HG02852 (cell line): ENCODE results near the gene SHANK3.

Source experiments
- ATAC-seq: cut with Tn5 transposase; IDR thresholded peaks from one replicate; pipeline ENCODE4 v1.9.1; 2021; ENCODE audit warnings: mild to moderate bottlenecking, moderate library complexity; ENCODE audit not compliant: unreplicated experiment

SHANK3 gene

GRCh38 chr22:50677493-50678217 is 5.0 kb downstream of the SHANK3 start:
- ATAC-seq: no peak

GRCh38 chr22:50678218-50678650 is 5.6 kb downstream of the SHANK3 start:
- no peak for ATAC-seq

DNA sequence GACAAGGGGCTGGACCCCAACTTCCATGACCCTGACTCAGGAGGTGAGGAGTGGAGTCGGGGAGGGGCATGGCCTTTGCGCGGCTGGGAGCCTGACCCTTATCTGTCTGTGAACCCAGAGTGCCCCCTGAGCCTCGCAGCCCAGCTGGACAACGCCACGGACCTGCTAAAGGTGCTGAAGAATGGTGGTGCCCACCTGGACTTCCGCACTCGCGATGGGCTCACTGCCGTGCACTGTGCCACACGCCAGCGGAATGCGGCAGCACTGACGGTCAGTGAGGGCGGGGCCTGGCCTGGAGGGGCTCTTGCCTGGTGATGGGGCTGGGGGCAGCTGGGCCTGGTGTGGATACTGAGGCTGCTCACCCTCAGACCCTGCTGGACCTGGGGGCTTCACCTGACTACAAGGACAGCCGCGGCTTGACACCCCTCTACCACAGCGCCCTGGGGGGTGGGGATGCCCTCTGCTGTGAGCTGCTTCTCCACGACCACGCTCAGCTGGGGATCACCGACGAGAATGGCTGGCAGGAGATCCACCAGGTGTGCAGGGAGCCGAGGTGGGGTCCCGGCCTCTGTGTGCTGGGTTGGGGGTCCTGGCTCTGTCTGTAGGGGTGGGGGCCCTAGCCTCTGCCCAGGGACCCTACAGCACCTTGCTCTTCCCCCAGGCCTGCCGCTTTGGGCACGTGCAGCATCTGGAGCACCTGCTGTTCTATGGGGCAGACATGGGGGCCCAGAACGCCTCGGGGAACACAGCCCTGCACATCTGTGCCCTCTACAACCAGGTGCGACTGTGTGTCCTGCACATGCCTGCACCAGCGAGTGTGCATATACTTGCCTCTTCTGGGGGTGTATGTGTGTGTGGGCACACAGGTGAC is 6.3 kb downstream of the SHANK3 start:
- no peak for ATAC-seq

GRCh38 chr22:50683086-50683993 is 10.7 kb downstream of the SHANK3 start:
- ATAC-seq: no peak

DNA sequence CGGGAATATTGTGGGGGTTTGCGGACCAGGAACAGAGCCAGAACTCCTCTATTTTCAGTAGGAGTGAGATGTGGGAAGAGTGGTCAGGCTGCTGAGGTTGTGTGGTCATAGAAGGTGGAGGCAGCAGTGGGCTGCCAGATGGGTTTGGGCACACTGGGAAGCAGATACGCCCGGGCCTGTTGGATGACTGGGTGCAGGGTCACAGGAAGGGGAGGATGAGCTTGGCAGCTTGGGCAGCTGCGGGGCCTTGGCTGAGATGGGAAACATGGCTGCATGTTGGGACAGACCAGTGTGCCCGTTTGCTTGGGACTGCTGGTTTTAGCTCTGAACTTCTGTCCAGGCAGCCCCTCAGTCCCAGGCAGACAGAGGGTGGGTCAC is 11.4 kb downstream of the SHANK3 start:
- ATAC-seq: no peak

DNA sequence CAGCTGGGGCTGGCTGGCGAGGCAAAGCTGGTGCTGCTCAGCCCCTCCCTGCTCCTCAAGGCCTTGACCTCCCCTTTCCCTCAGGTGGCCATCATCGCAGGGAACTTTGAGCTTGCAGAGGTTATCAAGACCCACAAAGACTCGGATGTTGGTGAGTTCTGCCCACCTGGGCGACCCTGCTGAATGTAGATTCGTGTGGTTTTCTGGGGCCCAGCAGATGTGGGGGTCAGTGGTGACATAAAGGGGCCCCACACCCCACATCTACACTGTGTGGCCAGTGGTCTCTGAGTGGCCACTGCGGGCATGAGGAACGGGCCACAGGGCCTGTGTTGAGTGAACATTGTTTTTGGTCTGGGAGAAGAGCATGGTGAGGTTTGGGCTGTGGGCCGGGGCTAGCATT is 11.9 kb downstream of the SHANK3 start:
- no peak for ATAC-seq

GRCh38 chr22:50684986-50685385 is 12.4 kb downstream of the SHANK3 start:
- ATAC-seq: no peak

DNA sequence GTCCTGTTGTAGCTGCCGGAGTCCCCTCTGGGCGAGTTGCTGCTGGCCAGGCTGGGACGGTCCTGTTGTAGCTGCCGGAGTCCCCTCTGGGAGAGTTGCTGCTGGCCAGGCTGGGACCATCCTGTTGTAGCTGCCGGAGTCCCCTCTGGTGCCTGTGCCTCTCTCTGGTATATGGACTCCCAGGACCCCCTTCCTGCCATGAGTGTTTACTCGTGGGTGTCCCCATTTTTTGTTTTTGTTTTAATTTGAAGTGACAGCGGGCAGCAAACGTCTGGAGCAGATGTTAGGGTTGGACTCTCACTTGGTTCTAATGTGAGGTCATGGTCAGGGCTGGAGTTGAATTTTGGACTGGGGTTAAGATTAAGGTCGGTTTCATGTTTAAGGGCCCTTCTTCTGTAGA is 14.2 kb downstream of the SHANK3 start:
- ATAC-seq: no peak

DNA sequence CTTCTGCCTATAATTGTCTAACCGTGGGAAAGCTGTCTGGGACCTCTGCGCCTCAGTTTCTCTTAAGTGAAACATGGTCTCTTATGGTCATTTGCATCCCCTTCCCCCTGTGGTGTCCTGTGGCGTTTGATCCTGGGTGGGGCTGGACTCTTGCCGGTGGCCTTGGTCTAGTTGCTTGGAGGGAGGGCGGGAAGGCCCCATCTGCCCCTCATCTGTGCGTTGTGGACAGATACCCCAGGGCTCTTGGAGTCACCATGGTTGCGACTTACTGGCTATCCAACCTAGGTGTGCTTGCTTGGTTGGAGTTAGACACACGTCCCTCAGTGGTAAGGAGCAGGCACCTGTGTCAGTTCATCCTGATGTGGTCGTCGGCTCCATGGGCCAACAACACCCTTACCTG is 15.2 kb downstream of the SHANK3 start:
- ATAC-seq: no peak

GRCh38 chr22:50688448-50688847 is 15.8 kb downstream of the SHANK3 start:
- ATAC-seq: no peak

DNA sequence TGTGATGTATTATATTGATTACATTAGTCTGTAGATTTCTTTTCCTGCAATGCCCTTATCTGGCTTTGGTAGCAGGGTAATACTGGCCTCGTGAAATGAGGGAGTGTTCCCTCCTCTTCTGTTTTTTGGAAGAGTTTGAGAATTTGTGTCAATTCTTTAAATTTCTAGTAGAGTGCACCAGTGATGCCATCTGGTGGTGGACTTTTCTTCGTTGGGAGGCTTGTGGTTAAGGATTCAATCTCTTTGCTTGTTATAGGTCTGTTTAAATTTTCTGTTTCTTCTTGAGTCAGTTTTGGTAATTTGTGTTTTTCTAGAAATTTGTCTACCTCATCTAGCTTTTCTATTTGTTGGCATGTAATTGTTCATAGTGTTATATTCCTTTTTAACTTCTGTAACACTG is 18.9 kb downstream of the SHANK3 start:
- ATAC-seq: no peak

- ATAC-seq: no peak
These were observed 20.8 kb downstream of the SHANK3 start for GRCh38 chr22:50693462-50693861.

- ATAC-seq: no peak
These were observed 21.5 kb downstream of the SHANK3 start for GRCh38 chr22:50694099-50694605.

- ATAC-seq: no peak
These were observed 22.3 kb downstream of the SHANK3 start for GRCh38 chr22:50694766-50695420.

- no peak for ATAC-seq
These were observed 23.0 kb downstream of the SHANK3 start for GRCh38 chr22:50695421-50696250.

GRCh38 chr22:50696251-50696798 is 23.7 kb downstream of the SHANK3 start:
- ATAC-seq: no peak

DNA sequence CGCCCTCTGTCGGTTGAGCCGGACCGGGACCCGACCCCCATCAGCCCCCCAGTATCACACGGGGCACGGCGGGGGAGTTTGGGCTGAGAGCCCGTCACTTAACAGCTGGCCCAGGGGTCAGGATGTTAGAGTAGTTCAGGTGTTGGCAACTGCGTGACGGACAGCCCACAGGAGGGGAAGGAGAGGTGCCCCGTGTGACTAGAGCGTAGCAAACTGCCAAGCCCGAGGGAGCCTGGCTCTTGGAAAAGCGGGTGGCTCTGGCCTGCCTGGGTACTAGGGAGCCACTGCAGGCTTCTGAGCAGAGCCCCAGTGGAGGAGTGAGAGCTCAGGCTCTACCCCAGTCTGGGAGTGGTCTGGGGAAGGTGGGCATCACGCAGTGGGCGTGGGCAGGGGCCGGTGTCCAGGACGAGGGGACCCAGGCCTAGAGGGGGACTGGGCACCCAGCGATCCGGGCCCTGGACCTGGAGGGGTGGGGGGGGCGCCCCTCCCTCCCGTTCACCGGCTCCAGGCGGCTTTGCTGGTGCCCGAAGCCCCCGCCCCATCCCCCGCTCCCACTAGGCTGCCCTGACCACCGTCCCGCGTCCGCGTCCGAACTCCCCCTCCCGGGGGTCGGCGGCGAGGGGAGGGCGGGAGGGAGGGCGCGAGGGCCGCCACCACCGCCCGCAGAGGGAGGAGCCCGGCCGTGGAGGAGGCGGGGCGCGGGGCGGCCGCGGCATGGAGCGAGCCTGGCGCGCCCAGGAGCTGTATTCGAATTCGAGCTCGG is 24.4 kb downstream of the SHANK3 start:
- ATAC-seq: no peak

DNA sequence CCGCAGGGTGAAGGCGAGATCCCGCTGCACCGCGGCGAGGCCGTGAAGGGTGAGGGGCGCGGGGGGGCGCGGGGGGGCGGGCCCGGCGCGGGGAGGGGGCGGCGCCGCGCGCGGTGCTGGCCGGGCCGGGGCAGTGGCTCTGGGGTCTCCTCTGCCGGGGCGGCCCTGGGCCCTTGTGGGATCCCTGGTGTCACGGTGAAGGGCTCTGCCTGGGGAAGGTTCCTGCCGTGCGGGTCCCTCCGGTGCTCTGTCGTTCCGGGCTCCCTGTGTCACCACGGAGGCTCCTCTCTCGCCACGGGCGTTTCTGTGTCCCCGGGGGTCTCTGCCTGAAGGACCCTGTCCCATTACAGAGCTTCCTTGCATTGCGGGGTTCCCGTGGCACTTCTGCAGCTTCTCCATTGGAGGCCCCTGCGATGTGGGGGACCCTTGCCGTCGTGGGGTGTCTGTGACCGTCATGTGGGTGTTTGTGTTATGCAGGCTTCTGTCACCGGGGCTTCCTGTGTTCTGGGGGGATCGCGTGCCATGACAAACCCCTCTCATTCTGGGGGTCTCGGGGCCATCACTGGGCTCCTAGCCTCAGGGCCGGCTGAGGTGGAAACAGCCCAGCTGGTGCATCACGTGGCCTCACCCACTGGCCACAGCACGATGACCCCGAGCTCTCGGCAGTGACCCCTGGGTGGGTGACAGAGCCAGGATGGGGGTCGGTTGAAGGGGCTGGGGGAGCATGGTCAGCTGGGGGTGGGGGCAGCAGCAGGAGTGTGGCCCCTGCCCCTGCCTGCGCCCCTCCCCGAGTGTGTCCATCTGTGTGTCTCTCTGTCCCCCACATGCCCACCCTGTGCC is 25.3 kb downstream of the SHANK3 start:
- ATAC-seq: no peak
